A673 (cell line): ENCODE data around the gene CHD5.

ENCODE experiments used
- CTCF ChIP-seq: fragments of 300-800, 200-600 bp; sonication (generic); conservative IDR thresholded peaks from 2 replicates; pipeline ENCODE4 v1.5.1; 2017; ENCODE audit warnings: low read depth, mild to moderate bottlenecking, antibody characterized with exemption, low read length, moderate library complexity, mixed read lengths
- EZH2 ChIP-seq: fragments of 200-600 bp; sonication (generic); IDR thresholded peaks from 2 replicates; pipeline ENCODE4 v1.6.1; 2017; ENCODE audit warnings: borderline replicate concordance, low read depth, mild to moderate bottlenecking, mixed read lengths, antibody characterized with exemption, low read length; ENCODE audit not compliant: poor library complexity, severe bottlenecking

GRCh38 chr1:6107409-6108356, 72.4 kb downstream of the CHD5 start:
- TF ChIP-seq CTCF (no peak), EZH2 (no peak)
